ENCODE results near the gene SLBP.

The SLBP gene

GRCh38 chr4:1741208-1741607, 29.1 kb upstream of the SLBP start:
- Histone ChIP-seq H3K4me1 (ENCODE audit: control insufficient read depth, insufficient read depth, low read length, poor library complexity, severe bottlenecking) (no peaks in the 10 kb centered on the region), H3K36me3 (ENCODE audit: control insufficient read depth, insufficient read depth, low read length) (peaks cover 70% of the 10 kb centered on the region), H3K27ac (ENCODE audit: insufficient read depth, low read length, poor library complexity, severe bottlenecking) (no peak overlapping the region), H3K4me3 (ENCODE audit: insufficient read depth, low read depth, low read length, poor library complexity, severe bottlenecking) (no peak overlapping the region), H3K9me3 (ENCODE audit: control insufficient read depth, low read length) (peaks cover 10% of the 10 kb centered on the region), H3K27me3 (replicated peaks; ENCODE audit: control insufficient read depth, insufficient read depth, low read length, poor library complexity, severe bottlenecking) (no peaks in the 10 kb centered on the region)
- DNase-seq = no peak

GRCh38 chr4:1740021-1740545, 28.0 kb upstream of the SLBP start:
- Histone ChIP-seq H3K27me3 (replicated peaks; ENCODE audit: control insufficient read depth, insufficient read depth, low read length, poor library complexity, severe bottlenecking) (no peaks in the 10 kb centered on the region), H3K36me3 (ENCODE audit: control insufficient read depth, insufficient read depth, low read length) (peaks cover 80% of the 10 kb centered on the region), H3K27ac (ENCODE audit: insufficient read depth, low read length, poor library complexity, severe bottlenecking) (no peak overlapping the region), H3K4me3 (ENCODE audit: insufficient read depth, low read depth, low read length, poor library complexity, severe bottlenecking) (no peak overlapping the region), H3K4me1 (ENCODE audit: control insufficient read depth, insufficient read depth, low read length, poor library complexity, severe bottlenecking) (no peaks in the 10 kb centered on the region), H3K9me3 (ENCODE audit: control insufficient read depth, low read length) (peaks cover 10% of the 10 kb centered on the region)
- DNase-seq = no peak

DNA sequence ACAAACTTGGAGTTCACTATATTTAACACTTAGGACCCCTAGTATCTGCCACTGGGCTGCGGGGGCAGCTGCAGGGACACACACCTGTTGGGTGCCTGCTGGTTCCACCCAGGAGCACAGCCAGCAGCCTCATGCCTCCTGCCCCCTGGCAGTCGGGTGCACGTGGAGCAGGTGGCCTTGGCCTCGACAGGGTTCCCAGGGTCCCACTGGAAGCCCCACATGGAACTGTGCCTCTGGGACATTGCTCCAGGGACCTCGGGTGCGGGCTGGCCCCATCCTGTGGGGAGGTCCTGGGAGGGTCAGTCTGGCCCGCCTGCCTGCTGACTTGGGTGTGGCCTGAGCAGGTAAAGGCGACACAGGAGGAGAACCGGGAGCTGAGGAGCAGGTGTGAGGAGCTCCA, 27.2 kb upstream of the SLBP start:
- H3K27me3 ChIP-seq (replicated peaks; ENCODE audit: control insufficient read depth, insufficient read depth, low read length, poor library complexity, severe bottlenecking) = no peaks in the 10 kb centered on the region
- DNase-seq = no peak
- H3K36me3 ChIP-seq (ENCODE audit: control insufficient read depth, insufficient read depth, low read length) = peaks cover 83% of the 10 kb centered on the region
- no peaks in the 10 kb centered on the region for H3K4me1 ChIP-seq (ENCODE audit: control insufficient read depth, insufficient read depth, low read length, poor library complexity, severe bottlenecking)
- no peak overlapping the region for H3K27ac ChIP-seq (ENCODE audit: insufficient read depth, low read length, poor library complexity, severe bottlenecking)
- no peak overlapping the region for H3K4me3 ChIP-seq (ENCODE audit: insufficient read depth, low read depth, low read length, poor library complexity, severe bottlenecking)
- H3K9me3 ChIP-seq (ENCODE audit: control insufficient read depth, low read length) = peaks cover 10% of the 10 kb centered on the region

DNA sequence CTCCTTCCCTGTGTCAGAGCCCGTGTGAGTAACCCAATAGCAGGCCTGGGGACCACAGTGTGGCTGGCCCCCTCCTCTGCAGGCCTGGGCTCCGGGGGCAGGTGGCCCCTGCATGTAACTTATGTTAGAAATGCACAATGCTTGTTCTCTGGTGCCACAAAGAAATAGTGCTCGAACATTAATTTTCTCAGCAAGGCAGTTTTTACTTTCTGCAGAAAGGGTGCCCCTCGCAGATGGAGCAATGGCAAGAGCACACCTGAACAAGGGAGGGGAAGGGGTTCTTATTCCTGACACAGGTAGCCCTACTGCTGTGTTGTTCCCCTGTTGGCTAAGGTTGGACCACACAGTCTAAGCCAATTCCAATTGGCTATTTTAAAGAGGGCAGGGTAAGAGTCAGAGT, 26.3 kb upstream of the SLBP start:
- Histone ChIP-seq H3K4me1 (ENCODE audit: control insufficient read depth, insufficient read depth, low read length, poor library complexity, severe bottlenecking) (no peaks in the 10 kb centered on the region), H3K9me3 (ENCODE audit: control insufficient read depth, low read length) (peaks cover 10% of the 10 kb centered on the region), H3K27ac (ENCODE audit: insufficient read depth, low read length, poor library complexity, severe bottlenecking) (no peak overlapping the region), H3K4me3 (ENCODE audit: insufficient read depth, low read depth, low read length, poor library complexity, severe bottlenecking) (no peak overlapping the region), H3K27me3 (replicated peaks; ENCODE audit: control insufficient read depth, insufficient read depth, low read length, poor library complexity, severe bottlenecking) (no peaks in the 10 kb centered on the region), H3K36me3 (ENCODE audit: control insufficient read depth, insufficient read depth, low read length) (peaks cover 82% of the 10 kb centered on the region)
- DNase-seq = no peak

- Histone ChIP-seq H3K36me3 (ENCODE audit: control insufficient read depth, insufficient read depth, low read length) (peaks cover 86% of the 10 kb centered on the region), H3K4me3 (ENCODE audit: insufficient read depth, low read depth, low read length, poor library complexity, severe bottlenecking) (no peak overlapping the region), H3K27me3 (replicated peaks; ENCODE audit: control insufficient read depth, insufficient read depth, low read length, poor library complexity, severe bottlenecking) (no peaks in the 10 kb centered on the region), H3K4me1 (ENCODE audit: control insufficient read depth, insufficient read depth, low read length, poor library complexity, severe bottlenecking) (no peaks in the 10 kb centered on the region), H3K9me3 (ENCODE audit: control insufficient read depth, low read length) (peaks cover 10% of the 10 kb centered on the region), H3K27ac (ENCODE audit: insufficient read depth, low read length, poor library complexity, severe bottlenecking) (no peak overlapping the region)
- DNase-seq = no peak
These were observed 25.5 kb upstream of the SLBP start for GRCh38 chr4:1737666-1738065.

GRCh38 chr4:1736812-1737211, 24.7 kb upstream of the SLBP start:
- Histone ChIP-seq H3K9me3 (ENCODE audit: control insufficient read depth, low read length) (peaks cover 10% of the 10 kb centered on the region), H3K4me3 (ENCODE audit: insufficient read depth, low read depth, low read length, poor library complexity, severe bottlenecking) (no peak overlapping the region), H3K4me1 (ENCODE audit: control insufficient read depth, insufficient read depth, low read length, poor library complexity, severe bottlenecking) (no peaks in the 10 kb centered on the region), H3K27me3 (replicated peaks; ENCODE audit: control insufficient read depth, insufficient read depth, low read length, poor library complexity, severe bottlenecking) (no peaks in the 10 kb centered on the region), H3K36me3 (ENCODE audit: control insufficient read depth, insufficient read depth, low read length) (peaks cover 86% of the 10 kb centered on the region), H3K27ac (ENCODE audit: insufficient read depth, low read length, poor library complexity, severe bottlenecking) (no peak overlapping the region)
- DNase-seq = no peak

DNA sequence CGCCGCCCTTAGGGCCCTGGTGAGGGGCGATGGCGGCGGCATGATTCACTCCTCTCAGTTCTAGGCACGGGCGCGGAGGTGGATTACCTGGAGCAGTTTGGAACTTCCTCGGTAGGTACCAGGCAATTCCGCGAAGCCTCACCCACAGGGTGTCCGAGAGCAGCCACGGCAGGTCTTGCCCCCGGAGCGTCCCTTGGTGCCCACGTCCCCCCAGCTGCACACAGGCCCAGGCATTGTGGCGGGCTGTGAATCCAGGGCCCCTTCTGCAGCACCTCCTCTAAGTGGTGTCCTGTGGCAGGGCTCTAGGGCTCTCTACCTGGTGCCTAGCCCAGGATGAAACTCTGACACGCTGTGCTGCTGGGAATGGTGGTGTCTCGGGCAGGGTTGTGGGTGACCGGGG, 23.1 kb upstream of the SLBP start:
- H3K9me3 ChIP-seq (ENCODE audit: control insufficient read depth, low read length) = peaks cover 10% of the 10 kb centered on the region
- H3K4me3 ChIP-seq (ENCODE audit: insufficient read depth, low read depth, low read length, poor library complexity, severe bottlenecking) = no peak overlapping the region
- H3K36me3 ChIP-seq (ENCODE audit: control insufficient read depth, insufficient read depth, low read length) = peaks cover 85% of the 10 kb centered on the region
- no peaks in the 10 kb centered on the region for H3K27me3 ChIP-seq (replicated peaks; ENCODE audit: control insufficient read depth, insufficient read depth, low read length, poor library complexity, severe bottlenecking)
- no peak for DNase-seq
- no peaks in the 10 kb centered on the region for H3K4me1 ChIP-seq (ENCODE audit: control insufficient read depth, insufficient read depth, low read length, poor library complexity, severe bottlenecking)
- no peak overlapping the region for H3K27ac ChIP-seq (ENCODE audit: insufficient read depth, low read length, poor library complexity, severe bottlenecking)

DNA sequence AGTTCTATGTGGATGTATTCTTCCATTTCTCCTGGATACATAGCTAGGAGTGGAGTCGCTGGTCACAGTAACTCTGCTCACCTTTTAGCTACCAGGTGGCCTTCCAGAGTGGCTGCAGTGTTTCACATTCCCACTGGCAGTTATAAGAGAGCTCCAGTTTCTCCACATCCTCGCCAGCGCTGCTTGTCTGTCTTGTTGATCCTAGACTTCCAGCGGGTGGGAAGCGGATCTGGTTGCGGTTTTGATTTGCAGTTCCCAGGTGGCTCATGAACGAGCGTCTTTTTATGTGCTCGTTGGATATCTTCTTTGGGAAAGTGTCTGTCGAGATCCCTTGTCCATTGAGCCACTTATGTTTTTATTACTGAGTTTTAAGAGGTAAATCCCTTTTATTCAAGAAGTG, 20.8 kb upstream of the SLBP start:
- Histone ChIP-seq H3K9me3 (ENCODE audit: control insufficient read depth, low read length) (peaks cover 1% of the 10 kb centered on the region), H3K36me3 (ENCODE audit: control insufficient read depth, insufficient read depth, low read length) (peaks cover 82% of the 10 kb centered on the region), H3K27me3 (replicated peaks; ENCODE audit: control insufficient read depth, insufficient read depth, low read length, poor library complexity, severe bottlenecking) (no peaks in the 10 kb centered on the region), H3K4me1 (ENCODE audit: control insufficient read depth, insufficient read depth, low read length, poor library complexity, severe bottlenecking) (peaks cover 4% of the 10 kb centered on the region), H3K4me3 (ENCODE audit: insufficient read depth, low read depth, low read length, poor library complexity, severe bottlenecking) (no peak overlapping the region), H3K27ac (ENCODE audit: insufficient read depth, low read length, poor library complexity, severe bottlenecking) (no peak overlapping the region)
- no peak for DNase-seq

GRCh38 chr4:1731180-1731579, 19.1 kb upstream of the SLBP start:
- Histone ChIP-seq H3K36me3 (ENCODE audit: control insufficient read depth, insufficient read depth, low read length) (peaks cover 74% of the 10 kb centered on the region), H3K27ac (ENCODE audit: insufficient read depth, low read length, poor library complexity, severe bottlenecking) (no peak overlapping the region), H3K4me3 (ENCODE audit: insufficient read depth, low read depth, low read length, poor library complexity, severe bottlenecking) (no peak overlapping the region), H3K4me1 (ENCODE audit: control insufficient read depth, insufficient read depth, low read length, poor library complexity, severe bottlenecking) (peaks cover 12% of the 10 kb centered on the region), H3K9me3 (ENCODE audit: control insufficient read depth, low read length) (no peaks in the 10 kb centered on the region), H3K27me3 (replicated peaks; ENCODE audit: control insufficient read depth, insufficient read depth, low read length, poor library complexity, severe bottlenecking) (no peaks in the 10 kb centered on the region)
- DNase-seq = no peak

GRCh38 chr4:1730532-1731135, 18.5 kb upstream of the SLBP start:
- H3K27me3 ChIP-seq (replicated peaks; ENCODE audit: control insufficient read depth, insufficient read depth, low read length, poor library complexity, severe bottlenecking) = no peaks in the 10 kb centered on the region
- peaks cover 71% of the 10 kb centered on the region for H3K36me3 ChIP-seq (ENCODE audit: control insufficient read depth, insufficient read depth, low read length)
- DNase-seq = no peak
- H3K27ac ChIP-seq (ENCODE audit: insufficient read depth, low read length, poor library complexity, severe bottlenecking) = no peak overlapping the region
- peaks cover 17% of the 10 kb centered on the region for H3K4me1 ChIP-seq (ENCODE audit: control insufficient read depth, insufficient read depth, low read length, poor library complexity, severe bottlenecking)
- H3K4me3 ChIP-seq (ENCODE audit: insufficient read depth, low read depth, low read length, poor library complexity, severe bottlenecking) = no peak overlapping the region
- H3K9me3 ChIP-seq (ENCODE audit: control insufficient read depth, low read length) = no peaks in the 10 kb centered on the region
